ENCODE data around the gene DEPDC1.
A peak's percentile ranks its signal among the peaks of the same experiment; 100 is the strongest.
"Not testable (repeated sequence)": the region's sequence is repeated elsewhere in the genome, so short reads cannot be mapped to it uniquely, and the experiment has no call there.

Gene DEPDC1

GRCh38 chr1:68484618-68485017, 12.3 kb downstream of the DEPDC1 start:
- ChIA-PET CTCF (interaction anchor here (0.5 kb wide), 1 partner anchor 1124 kb away, joined by 5 read pairs; no protein-coding TSS in a partner anchor), POLR2A (ENCODE audit: low non-redundant PET) (no interaction called here)
- H3K27ac ChIP-seq: no peak overlapping the region
- no peak for DNase-seq (ENCODE audit: low spot score)
- no peak for TF ChIP-seq CTCF (conservative IDR thresholded peaks at IDR 0.05; ENCODE audit: low read depth)

- CTCF ChIA-PET: no interaction called here
- H3K27ac ChIP-seq: no peak overlapping the region
- POLR2A ChIA-PET (ENCODE audit: low non-redundant PET): no interaction called here
- no peak for TF ChIP-seq CTCF (conservative IDR thresholded peaks at IDR 0.05; ENCODE audit: low read depth)
- no peak for DNase-seq (ENCODE audit: low spot score)
Observed at GRCh38 chr1:68481041-68481440, 15.8 kb downstream of the DEPDC1 start.

- ChIA-PET CTCF (interaction anchor here (0.8 kb wide), 1 partner anchor 9 kb away, joined by 3 read pairs; no protein-coding TSS in a partner anchor), POLR2A (ENCODE audit: low non-redundant PET) (no interaction called here)
- no peak for TF ChIP-seq CTCF (conservative IDR thresholded peaks at IDR 0.05; ENCODE audit: low read depth)
- no peak overlapping the region for H3K27ac ChIP-seq
- no peak for DNase-seq (ENCODE audit: low spot score)
Observed at GRCh38 chr1:68479501-68479900, 17.4 kb downstream of the DEPDC1 start.

- TF ChIP-seq CTCF (conservative IDR thresholded peaks at IDR 0.05; ENCODE audit: low read depth): no peak
- no peak for DNase-seq (ENCODE audit: low spot score)
- no peak overlapping the region for H3K27ac ChIP-seq
- POLR2A ChIA-PET (ENCODE audit: low non-redundant PET): no interaction called here
- CTCF ChIA-PET: interaction anchor here (0.8 kb wide), 1 partner anchor 8 kb away, joined by 3 read pairs; no protein-coding TSS in a partner anchor
Observed at GRCh38 chr1:68478662-68479061, 18.2 kb downstream of the DEPDC1 start.

GRCh38 chr1:68476626-68477025, 20.3 kb downstream of the DEPDC1 start:
- H3K27ac ChIP-seq; POLR2A ChIA-PET (ENCODE audit: low non-redundant PET); DNase-seq (ENCODE audit: low spot score): not testable (repeated sequence)
- CTCF ChIA-PET: interaction anchor here (0.6 kb wide), 1 partner anchor 1229 kb away, joined by 3 read pairs; no protein-coding TSS in a partner anchor

- POLR2A ChIA-PET (ENCODE audit: low non-redundant PET): no interaction called here
- no peak overlapping the region for H3K27ac ChIP-seq
- DNase-seq (ENCODE audit: low spot score): no peak
- CTCF ChIA-PET: no interaction called here
- TF ChIP-seq CTCF (conservative IDR thresholded peaks at IDR 0.05; ENCODE audit: low read depth): no peak
Observed at GRCh38 chr1:68473060-68473459, 23.8 kb downstream of the DEPDC1 start.

GRCh38 chr1:68470388-68470970, 26.4 kb downstream of the DEPDC1 start:
- DNase-seq (ENCODE audit: low spot score): no peak
- no peak overlapping the region for H3K27ac ChIP-seq
- ChIA-PET CTCF (interaction anchor here (0.6 to 1.0 kb wide), 7 partner anchors 8 to 1418 kb away, joined by 3 to 13 read pairs (median 3); no protein-coding TSS in a partner anchor), POLR2A (ENCODE audit: low non-redundant PET) (no interaction called here)
- peak; percentile 81 for TF ChIP-seq CTCF (conservative IDR thresholded peaks at IDR 0.05; ENCODE audit: low read depth)

Data from RWPE1 (cell line).